ENCODE data around the gene UTP20. TPM values are rescaled to one million over a fixed set of nuclear protein-coding genes. Genes with fewer than 3 reads are reported as not detected.

The UTP20 gene
- total and polyA plus RNA-seq, 11 donors: 1.5 to 8.3 (median 7.0) TPM

DNA sequence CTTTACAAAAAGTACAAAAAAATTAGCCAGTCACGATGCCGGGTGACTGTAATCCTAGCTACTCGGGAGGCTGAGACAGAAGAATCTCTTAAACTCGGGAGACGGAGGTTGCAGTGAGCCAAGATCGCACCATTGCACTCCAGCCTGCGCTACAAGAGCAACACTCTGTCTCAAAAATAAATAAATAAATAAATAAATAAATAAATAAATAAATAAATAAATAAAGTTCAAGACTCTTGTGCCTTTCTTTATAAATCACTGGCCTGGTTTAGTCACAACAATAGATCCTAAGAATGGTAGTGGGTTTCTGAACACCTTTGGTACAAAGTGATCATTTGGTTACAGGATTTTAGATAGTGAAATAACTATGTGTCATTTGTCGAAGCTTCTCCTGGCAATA is 81.5 kb downstream of the UTP20 start:
- no peak for ATAC-seq

GRCh38 chr12:101368016-101368415 is 88.1 kb downstream of the UTP20 start:
- DNase-seq (no peak), ATAC-seq (no peak)
- H3K4me3 ChIP-seq: no peak overlapping the region
- TF ChIP-seq POLR2A (IDR thresholded peaks at IDR 0.05): no peak
- TF ChIP-seq CTCF (IDR thresholded peaks at IDR 0.05): no peak
- no peak overlapping the region for H3K27ac ChIP-seq
- intact Hi-C loops (cut with DNase I): loop anchor here in 1 of 10 donors (10.0 kb wide), 1 partner anchor 73 kb away; no protein-coding TSS in a partner anchor
- H3K27me3 ChIP-seq: no peaks in the 10 kb centered on the region
- H3K9me3 ChIP-seq: no peaks in the 10 kb centered on the region
- no peaks in the 10 kb centered on the region for H3K4me1 ChIP-seq
- peaks cover 0 to 98% (median 90%) of the 10 kb centered on the region in 9 donors for H3K36me3 ChIP-seq
- WGBS, 4 donors: 96 to 100% (median 98%) methylated on average over 6 of the region's 6 CpGs

More for the DNA sequence above, 81.5 kb downstream of the UTP20 start:
- Histone ChIP-seq H3K27ac (no peak overlapping the region), H3K36me3 (peaks cover 0 to 96% (median 83%) of the 10 kb centered on the region in 9 donors), H3K9me3 (no peaks in the 10 kb centered on the region), H3K4me3 (no peak overlapping the region), H3K27me3 (no peaks in the 10 kb centered on the region), H3K4me1 (peaks cover 0 to 2% (median 0%) of the 10 kb centered on the region in 12 donors)
- no peak for DNase-seq
- 84 to 96% (median 87%) methylated on average over 8 of the region's 8 CpGs for whole genome bisulfite sequencing, 4 donors
- TF ChIP-seq POLR2A (IDR thresholded peaks at IDR 0.05): no peak
- no peak for TF ChIP-seq CTCF (IDR thresholded peaks at IDR 0.05)
- intact Hi-C loops (cut with DNase I): loop anchor here in 1 of 10 donors (10.0 kb wide), 1 partner anchor 67 kb away; no protein-coding TSS in a partner anchor

- Histone ChIP-seq H3K36me3 (peaks cover 0 to 97% (median 95%) of the 10 kb centered on the region in 9 donors), H3K4me3 (no peak overlapping the region), H3K27me3 (no peaks in the 10 kb centered on the region), H3K9me3 (no peaks in the 10 kb centered on the region), H3K4me1 (no peaks in the 10 kb centered on the region), H3K27ac (no peak overlapping the region)
- TF ChIP-seq POLR2A (IDR thresholded peaks at IDR 0.05): no peak
- TF ChIP-seq CTCF (IDR thresholded peaks at IDR 0.05): no peak
- ATAC-seq (peak in 1 of 4 donors; percentile 36), DNase-seq (no peak)
- intact Hi-C loops (cut with DNase I): no loop called here
- 92 to 98% (median 96%) methylated on average over 1 of the region's 1 CpG for WGBS, 4 donors
Observed at GRCh38 chr12:101372431-101372830, 92.5 kb downstream of the UTP20 start.

- 88 to 94% (median 94%) methylated on average over 5 of the region's 5 CpGs for WGBS, 4 donors
- DNase-seq (no peak), ATAC-seq (no peak)
- TF ChIP-seq POLR2A (IDR thresholded peaks at IDR 0.05) (no peak), CTCF (IDR thresholded peaks at IDR 0.05) (no peak)
- no peaks in the 10 kb centered on the region for H3K27me3 ChIP-seq
- H3K4me1 ChIP-seq: no peaks in the 10 kb centered on the region
- intact Hi-C loops (cut with DNase I): no loop called here
- H3K27ac ChIP-seq: no peak overlapping the region
- no peaks in the 10 kb centered on the region for H3K9me3 ChIP-seq
- peaks cover 0 to 97% (median 83%) of the 10 kb centered on the region in 9 donors for H3K36me3 ChIP-seq
- H3K4me3 ChIP-seq: no peak overlapping the region
Observed at GRCh38 chr12:101375573-101375972, 95.7 kb downstream of the UTP20 start.
